OCI-LY7 (cell line): ENCODE results near the gene PSAP.

ENCODE experiments used
- CTCF ChIP-seq: fragments of 200-600 bp; sonication (generic); conservative IDR thresholded peaks from 2 replicates; pipeline ENCODE4 v1.5.1; 2014; ENCODE audit warnings: mild to moderate bottlenecking, antibody characterized with exemption, low read length, moderate library complexity, mixed read lengths
- EZH2phosphoT487 ChIP-seq: fragments of 200-600 bp; sonication (generic); IDR thresholded peaks from 2 replicates; pipeline ENCODE4 v1.6.1; 2018; ENCODE audit warnings: low read depth, borderline replicate concordance, mild to moderate bottlenecking, mixed run types, antibody characterized with exemption, low read length, moderate library complexity, mixed read lengths

GRCh38 chr10:71819985-71820384 lies 31.1 kb downstream of the PSAP start:
- TF ChIP-seq CTCF (no peak), EZH2phosphoT487 (no peak)
